GM12878 (cell line): ENCODE data around the gene RBM19.

Source experiments
- CHD1 ChIP-seq: IDR thresholded peaks from 2 replicates; pipeline ENCODE4 v1.6.1; 2012; ENCODE audit warnings: low read depth, low read length, improper control_type of control experiment
- CTCF ChIP-seq, 3 experiments: IDR thresholded peaks in 2 of 3; conservative IDR thresholded peaks in 1 of 3; 2 replicates each; pipeline ENCODE4 v1.5.1; 2011; ENCODE audit warnings: low read depth in 3 of 3, low read length in 3 of 3, mild to moderate bottlenecking in 3 of 3, control low read depth in 2 of 3, moderate library complexity in 2 of 3, inconsistent platforms in 1 of 3, mixed read lengths in 1 of 3; ENCODE audit not compliant: control insufficient read depth in 2 of 3, insufficient read depth in 1 of 3; ENCODE audit errors: extremely low read depth in 1 of 3
- GABPA ChIP-seq: IDR thresholded peaks from 2 replicates; pipeline ENCODE4 v1.6.1; 2014; ENCODE audit warnings: antibody characterized with exemption, low read depth, mild to moderate bottlenecking, inconsistent platforms
- MLLT1 ChIP-seq: fragments of 450-650 bp; IDR thresholded peaks from 2 replicates; pipeline ENCODE4 v1.6.1; 2016; ENCODE audit warnings: mild to moderate bottlenecking
- RFX5 ChIP-seq: IDR thresholded peaks from 2 replicates; pipeline ENCODE4 v1.6.1; 2011; ENCODE audit warnings: low read depth, low read length, improper control_type of control experiment
- TARDBP ChIP-seq: IDR thresholded peaks from 2 replicates; pipeline ENCODE4 v1.6.1; 2016; ENCODE audit warnings: borderline replicate concordance
- TCF7 ChIP-seq: IDR thresholded peaks from 2 replicates; pipeline ENCODE4 v1.6.1; 2014; ENCODE audit warnings: antibody characterized with exemption, borderline replicate concordance
- TF ChIP-seq, protein P1 (sequence below): IDR thresholded peaks from 2 replicates; pipeline ENCODE4 v1.6.1; 2011; ENCODE audit warnings: borderline replicate concordance, low read depth, mild to moderate bottlenecking, moderate library complexity, low read length; ENCODE audit not compliant: insufficient read depth, poor library complexity, severe bottlenecking

DNA sequence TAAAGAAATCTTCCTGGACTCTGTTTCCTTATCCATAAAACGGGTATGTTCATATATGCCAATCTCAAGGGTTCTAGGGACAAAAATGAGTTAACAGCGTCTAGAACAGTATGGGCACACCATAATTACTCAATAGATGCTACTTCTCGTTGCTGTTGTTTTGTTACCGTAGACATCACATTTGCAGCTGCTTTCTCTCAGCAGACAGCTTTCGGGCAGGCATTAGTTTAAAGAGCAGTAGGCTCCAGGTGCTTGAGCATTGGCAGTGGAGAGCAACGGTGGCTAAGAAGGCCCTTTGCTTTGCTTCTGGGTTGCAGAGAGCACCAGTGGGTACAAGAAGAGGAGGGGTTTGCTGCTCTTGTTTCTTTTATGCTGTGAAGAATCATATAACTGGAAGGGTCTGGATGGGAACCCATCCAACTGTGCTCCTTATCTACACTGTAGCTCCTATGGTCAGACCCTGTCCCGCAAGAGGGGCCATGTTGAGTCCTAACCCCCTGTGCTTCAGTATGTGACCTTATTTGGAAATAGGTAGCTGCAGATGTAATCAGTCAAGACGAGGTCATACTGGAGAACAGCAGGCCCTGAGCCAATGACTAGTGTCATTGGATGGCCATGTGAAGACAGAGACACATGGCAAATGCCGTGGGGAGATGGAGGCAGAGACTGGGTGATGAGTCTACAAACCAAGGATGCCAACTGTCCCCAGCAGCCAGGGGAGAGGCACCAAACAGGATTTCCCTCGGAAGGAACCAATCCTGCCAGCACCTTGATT lies 120.0 kb downstream of the RBM19 start:
- no peak for TF ChIP-seq TCF7
- TF ChIP-seq MLLT1, result no peak
- TF ChIP-seq CTCF (IDR thresholded peaks at IDR 0.05 in 2 of 3, conservative IDR thresholded peaks at IDR 0.05 in 1 of 3; ENCODE audit: control insufficient read depth in 2 of 3, extremely low read depth in 1 of 3, insufficient read depth in 1 of 3, low read depth in 3 of 3, low read length in 3 of 3), result no peak
- TF ChIP-seq, protein P1, sequence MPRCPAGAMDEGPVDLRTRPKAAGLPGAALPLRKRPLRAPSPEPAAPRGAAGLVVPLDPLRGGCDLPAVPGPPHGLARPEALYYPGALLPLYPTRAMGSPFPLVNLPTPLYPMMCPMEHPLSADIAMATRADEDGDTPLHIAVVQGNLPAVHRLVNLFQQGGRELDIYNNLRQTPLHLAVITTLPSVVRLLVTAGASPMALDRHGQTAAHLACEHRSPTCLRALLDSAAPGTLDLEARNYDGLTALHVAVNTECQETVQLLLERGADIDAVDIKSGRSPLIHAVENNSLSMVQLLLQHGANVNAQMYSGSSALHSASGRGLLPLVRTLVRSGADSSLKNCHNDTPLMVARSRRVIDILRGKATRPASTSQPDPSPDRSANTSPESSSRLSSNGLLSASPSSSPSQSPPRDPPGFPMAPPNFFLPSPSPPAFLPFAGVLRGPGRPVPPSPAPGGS, result no peak
- no peak for TF ChIP-seq RFX5
- TF ChIP-seq TARDBP, result no peak
- no peak for TF ChIP-seq CHD1
- no peak for TF ChIP-seq GABPA
